GM21367 (cell line): ENCODE measurements around the gene GNAO1.
A peak's percentile ranks its signal among the peaks of the same experiment; 100 is the strongest.

Source experiments
- ATAC-seq: cut with Tn5 transposase; IDR thresholded peaks from one replicate; pipeline ENCODE4 v1.9.1; 2021; ENCODE audit not compliant: unreplicated experiment

Gene GNAO1

GRCh38 chr16:56347166-56347565 lies 155.9 kb downstream of the GNAO1 start:
- no peak for ATAC-seq

- no peak for ATAC-seq
Observed at GRCh38 chr16:56347670-56348069, 156.4 kb downstream of the GNAO1 start.

- ATAC-seq: no peak
Observed at GRCh38 chr16:56348168-56349085, 157.1 kb downstream of the GNAO1 start.

GRCh38 chr16:56349086-56349415 lies 157.8 kb downstream of the GNAO1 start:
- no peak for ATAC-seq

- ATAC-seq: no peak
Observed at GRCh38 chr16:56349711-56350161, 158.4 kb downstream of the GNAO1 start.

GRCh38 chr16:56350491-56351405 lies 159.5 kb downstream of the GNAO1 start:
- no peak for ATAC-seq

- no peak for ATAC-seq
Observed at GRCh38 chr16:56351481-56351880, 160.2 kb downstream of the GNAO1 start.

- no peak for ATAC-seq
Observed at GRCh38 chr16:56352351-56353053, 161.2 kb downstream of the GNAO1 start.

- ATAC-seq: no peak
Observed at GRCh38 chr16:56353054-56353921, 162.0 kb downstream of the GNAO1 start.

GRCh38 chr16:56354016-56354415 lies 162.7 kb downstream of the GNAO1 start:
- ATAC-seq: no peak

GRCh38 chr16:56354746-56355145 lies 163.5 kb downstream of the GNAO1 start:
- no peak for ATAC-seq

GRCh38 chr16:56355221-56355620 lies 163.9 kb downstream of the GNAO1 start:
- ATAC-seq: no peak

GRCh38 chr16:56355786-56356275 lies 164.5 kb downstream of the GNAO1 start:
- no peak for ATAC-seq

- ATAC-seq: peak; percentile 89
Observed at GRCh38 chr16:56356276-56357240, 165.3 kb downstream of the GNAO1 start.

GRCh38 chr16:56357241-56357764 lies 166.0 kb downstream of the GNAO1 start:
- peak; percentile 8 for ATAC-seq

- no peak for ATAC-seq
Observed at GRCh38 chr16:56357765-56358322, 166.6 kb downstream of the GNAO1 start.

GRCh38 chr16:56360117-56361008 lies 169.1 kb downstream of the GNAO1 start:
- ATAC-seq: no peak
